ENCODE results near the gene KRTAP4-9.

- TF ChIP-seq CTCF (IDR thresholded peaks at IDR 0.05; ENCODE audit: low read depth, low read length, poor library complexity, severe bottlenecking), result no peak
- no peak for TF ChIP-seq EZH2phosphoT487 (IDR thresholded peaks at IDR 0.05; ENCODE audit: borderline replicate concordance, low read length)
Measured at GRCh38 chr17:41098042-41098441, 7.1 kb upstream of the KRTAP4-9 start, which contains the start of gene KRTAP4-8.

Data from DOHH2 (cell line).